GM08714 (cell line): ENCODE measurements around the gene CAPN15.

Experiments
- H3K4me3 ChIP-seq: fragments of 200-500 bp; sonication (Bioruptor generic); 2 replicates; pipeline ENCODE4 v1.5.1; 2014; ENCODE audit warnings: mild to moderate bottlenecking, low read length, inconsistent platforms
- ZNF274 ChIP-seq: IDR thresholded peaks from 2 replicates; pipeline ENCODE4 v1.6.1; 2012; ENCODE audit warnings: mild to moderate bottlenecking, low read depth, low read length

CAPN15 gene

DNA sequence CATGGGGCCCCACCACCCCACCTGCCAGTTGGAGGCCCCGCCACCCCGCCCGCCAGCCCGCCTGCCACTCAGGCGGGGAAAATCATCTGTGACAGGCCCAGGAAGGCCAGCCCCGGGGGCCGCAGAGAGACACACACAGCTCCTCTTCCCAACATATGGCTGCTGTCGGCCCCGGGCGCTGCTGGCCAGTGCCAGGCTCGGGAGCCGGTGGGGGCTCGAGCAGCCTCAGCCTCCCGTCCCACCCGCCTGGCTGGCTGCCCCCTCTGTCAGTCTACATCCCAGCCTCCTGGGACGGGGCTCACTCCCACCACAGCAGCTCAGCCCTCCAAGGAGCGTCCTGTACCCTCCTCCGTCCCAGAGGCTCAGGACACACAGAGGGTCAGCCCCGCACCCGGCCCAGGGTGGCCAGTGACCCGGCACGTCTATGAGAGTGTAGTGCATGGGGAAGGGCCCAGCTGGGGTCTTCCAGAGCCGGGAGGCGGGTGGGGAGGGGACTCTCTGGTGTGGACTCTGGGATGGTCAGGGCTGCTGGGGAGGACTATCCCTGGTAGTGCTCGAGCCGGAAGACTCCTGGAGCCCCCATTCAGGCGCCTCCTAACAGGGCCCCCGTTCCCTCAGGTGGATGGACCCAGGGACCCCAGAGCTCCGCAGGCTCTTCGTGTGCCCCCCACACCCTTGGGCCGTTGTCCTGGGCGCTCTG, 29.1 kb downstream of the CAPN15 start:
- no peak overlapping the region for H3K4me3 ChIP-seq
- no peak for TF ChIP-seq ZNF274

DNA sequence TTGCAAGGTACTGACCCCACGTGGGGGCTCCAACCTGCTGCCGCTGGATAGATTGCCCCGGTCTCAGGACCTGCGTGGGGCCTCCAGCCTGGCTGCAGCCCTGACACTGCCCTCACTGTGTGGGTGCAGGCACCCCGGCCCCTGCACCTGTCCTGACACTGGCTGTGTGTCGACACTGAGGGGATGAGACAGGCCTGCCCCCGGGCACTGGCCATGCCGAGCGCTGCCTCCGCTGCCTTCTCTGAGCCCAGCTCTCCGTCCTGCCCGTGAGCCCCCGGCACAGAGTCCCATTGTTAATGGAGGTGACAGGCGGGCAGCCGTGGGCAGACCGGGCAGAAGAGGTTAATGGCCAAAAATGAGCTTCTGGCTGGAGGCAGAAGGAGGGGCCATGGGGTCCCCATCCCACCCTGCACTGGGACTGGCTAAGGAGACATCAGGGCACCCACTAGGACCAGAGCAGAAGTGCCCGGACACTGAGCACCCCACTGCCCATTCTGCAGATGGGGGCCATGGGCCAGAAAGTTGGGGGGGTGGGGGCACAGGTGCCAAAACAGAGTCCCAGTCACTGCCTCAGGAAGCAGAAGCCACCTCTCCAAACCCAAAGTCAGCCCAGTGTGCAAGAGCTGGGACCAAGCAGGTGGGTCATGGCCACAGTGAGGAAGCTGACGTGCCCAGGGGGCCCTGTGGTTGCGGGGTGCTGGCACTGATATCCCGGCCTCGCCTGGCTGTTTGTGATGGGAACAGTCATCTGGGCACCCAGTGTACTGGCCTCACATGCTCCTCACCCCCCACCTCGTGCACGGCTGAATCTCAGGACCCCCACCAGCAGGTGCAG, 30.2 kb downstream of the CAPN15 start:
- H3K4me3 ChIP-seq, result no peak overlapping the region
- no peak for TF ChIP-seq ZNF274

DNA sequence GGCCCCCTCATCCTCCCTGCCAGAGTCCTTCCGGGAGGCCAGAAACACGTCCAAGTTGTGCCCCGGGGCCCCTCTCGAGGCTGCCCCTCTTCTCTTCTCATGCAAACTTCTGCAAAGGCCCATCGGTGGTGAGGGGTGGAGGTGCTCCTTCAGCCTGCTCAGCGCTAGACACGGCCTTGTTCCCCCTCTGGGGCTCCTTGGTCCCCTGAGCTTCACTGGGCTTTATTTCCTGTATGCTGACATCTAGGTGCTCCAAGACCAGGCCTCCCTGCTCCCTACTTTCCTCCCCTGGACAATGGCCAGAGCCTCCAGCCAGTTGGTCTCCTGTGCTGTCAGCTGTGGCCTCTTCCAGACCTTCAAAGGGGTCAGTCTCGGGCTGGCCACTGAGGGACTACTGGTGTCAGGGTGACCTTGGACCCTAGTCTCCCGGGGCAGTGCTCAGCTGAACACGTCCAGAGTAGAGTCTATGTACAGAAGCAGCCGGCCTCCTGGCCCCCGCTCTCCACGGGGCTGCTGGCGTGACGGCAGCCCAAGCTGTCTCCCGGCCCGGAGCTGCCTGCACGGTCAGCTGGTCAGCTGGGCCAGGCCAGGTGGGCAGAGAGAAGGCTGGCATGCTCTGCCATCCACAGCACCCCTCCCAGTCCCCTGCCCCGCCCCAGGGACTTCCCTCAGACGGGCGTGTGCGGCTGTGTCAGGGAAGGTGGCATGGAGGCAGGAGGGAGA, 30.9 kb downstream of the CAPN15 start:
- H3K4me3 ChIP-seq, result no peak overlapping the region
- TF ChIP-seq ZNF274, result no peak

DNA sequence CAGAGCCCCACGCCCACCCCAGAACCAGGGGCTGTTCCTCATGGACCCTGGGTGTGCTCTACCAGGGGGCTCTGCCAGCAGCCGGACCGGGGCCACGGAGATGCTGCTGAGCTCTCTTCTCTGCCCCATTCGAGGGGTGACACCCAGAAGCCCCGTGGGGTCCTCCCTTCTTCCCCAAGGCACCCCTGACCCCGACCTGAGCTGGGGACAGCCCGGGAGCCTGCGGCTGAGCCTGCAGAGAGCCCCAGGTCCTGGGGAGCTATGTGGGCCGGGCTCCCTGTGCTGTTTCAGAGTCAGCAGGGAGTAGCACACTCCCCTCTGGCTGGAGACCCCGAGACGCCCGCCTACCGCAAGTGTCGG, 31.5 kb downstream of the CAPN15 start:
- no peak for TF ChIP-seq ZNF274
- H3K4me3 ChIP-seq, result no peak overlapping the region

DNA sequence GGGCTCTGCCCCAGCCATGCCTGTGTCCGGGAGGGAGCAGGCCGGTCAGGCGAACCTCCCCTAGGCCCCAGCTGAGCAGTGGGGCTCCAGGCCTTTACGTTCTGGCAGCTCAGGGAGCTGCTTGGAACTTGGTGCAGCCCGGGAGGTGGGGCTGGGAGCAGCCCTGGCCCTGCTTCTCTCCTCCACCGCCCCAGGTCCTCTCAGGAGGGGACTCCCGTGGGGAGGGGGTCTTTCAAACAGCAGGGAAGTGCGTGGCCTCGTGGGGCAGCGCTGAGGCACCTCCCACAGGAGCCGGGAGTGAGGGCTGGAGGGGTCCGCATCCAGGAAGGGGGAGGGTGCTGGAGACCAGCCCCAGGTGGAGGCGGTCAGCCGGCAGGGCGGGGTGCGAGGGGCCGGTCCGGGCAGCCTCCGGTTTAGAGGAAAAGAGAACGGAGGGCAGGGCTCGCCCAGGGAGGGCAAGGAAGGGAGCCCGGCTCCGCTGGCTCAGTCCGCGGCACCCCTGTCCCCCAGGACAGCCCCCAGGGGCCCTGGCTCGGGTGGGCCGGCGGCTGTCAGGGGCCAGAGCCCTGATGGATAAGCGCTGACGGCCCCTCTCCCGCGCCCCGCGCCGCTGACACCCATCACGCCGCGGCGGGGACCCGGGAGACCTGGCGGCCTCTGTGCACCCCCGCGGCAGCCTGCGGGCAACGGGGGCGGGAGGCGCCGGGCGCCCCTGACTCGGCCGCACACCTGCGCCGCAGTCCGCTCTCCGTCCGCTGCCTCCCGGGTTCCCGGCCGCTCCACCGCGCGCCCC, 32.1 kb downstream of the CAPN15 start:
- no peak overlapping the region for H3K4me3 ChIP-seq
- TF ChIP-seq ZNF274, result no peak

DNA sequence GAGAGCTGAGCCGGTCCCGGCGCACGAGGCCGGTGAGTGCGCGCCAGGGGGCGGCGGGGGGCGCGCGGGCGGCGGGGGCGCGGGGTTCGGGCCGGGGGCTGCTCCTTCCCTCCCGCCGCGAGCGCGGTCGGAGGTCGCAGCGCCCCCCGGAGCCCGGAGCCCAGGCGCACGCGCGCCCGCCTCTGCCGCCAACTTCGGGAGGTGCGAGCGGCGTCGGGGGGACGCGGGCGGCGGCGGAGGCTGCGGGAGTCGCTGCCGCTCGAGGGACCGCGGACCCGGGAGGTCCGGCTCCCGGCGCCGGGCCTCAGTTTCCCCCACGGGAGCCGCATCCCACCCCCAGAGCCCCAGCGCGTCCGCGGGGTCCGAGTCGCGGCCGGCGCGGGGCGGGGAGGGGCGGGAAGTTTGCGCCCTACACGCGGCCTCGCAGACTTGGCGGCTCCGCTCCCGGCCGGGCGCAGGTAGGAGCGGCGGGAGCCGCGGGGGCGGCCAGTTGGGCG, 32.7 kb downstream of the CAPN15 start, which contains the start of gene PRR35:
TSS of gene PRR35 (plus strand) at position 191 of the 497 bp plus-strand sequence. CDS start 2,901 bp downstream, outside the sequence.
- no peak within 1 kb of the TSS for H3K4me3 ChIP-seq
- no peak for TF ChIP-seq ZNF274

DNA sequence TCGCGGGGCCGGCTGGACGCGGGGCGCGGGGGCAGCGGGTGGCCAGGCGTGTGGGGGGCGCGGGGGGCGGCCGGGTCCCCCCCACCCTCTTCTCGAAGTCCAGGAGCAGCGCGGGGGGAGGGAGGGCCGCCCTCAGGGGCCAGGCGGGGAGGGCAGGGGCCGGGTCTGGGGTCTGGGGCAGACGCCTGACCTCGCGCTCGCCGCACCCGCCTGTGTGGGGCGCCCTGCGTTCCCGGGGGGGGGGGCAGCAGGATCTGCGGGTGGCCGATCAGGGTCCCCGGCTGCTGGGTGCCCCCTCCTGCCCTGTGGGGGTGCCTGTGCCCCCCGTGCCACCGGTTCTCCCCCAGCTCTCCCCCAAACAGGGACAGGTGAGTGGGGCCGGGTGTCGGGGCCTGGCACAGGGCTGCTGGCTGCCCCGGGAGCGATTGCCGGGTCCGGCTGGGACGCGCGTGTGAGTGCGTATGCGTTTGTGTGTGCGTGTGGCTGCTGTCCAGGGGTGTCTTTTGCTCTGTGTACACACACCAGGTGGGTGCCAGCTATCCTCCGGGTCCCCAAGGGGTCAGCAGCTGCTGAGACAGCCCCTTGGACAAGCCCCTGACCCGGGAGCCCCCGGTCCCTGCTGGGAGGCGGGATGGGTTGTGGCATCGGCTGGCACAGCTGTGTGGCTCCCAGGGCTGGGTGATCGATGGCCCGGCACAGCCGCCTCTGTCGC, 33.3 kb downstream of the CAPN15 start:
- H3K4me3 ChIP-seq, result no peak overlapping the region
- TF ChIP-seq ZNF274, result no peak

DNA sequence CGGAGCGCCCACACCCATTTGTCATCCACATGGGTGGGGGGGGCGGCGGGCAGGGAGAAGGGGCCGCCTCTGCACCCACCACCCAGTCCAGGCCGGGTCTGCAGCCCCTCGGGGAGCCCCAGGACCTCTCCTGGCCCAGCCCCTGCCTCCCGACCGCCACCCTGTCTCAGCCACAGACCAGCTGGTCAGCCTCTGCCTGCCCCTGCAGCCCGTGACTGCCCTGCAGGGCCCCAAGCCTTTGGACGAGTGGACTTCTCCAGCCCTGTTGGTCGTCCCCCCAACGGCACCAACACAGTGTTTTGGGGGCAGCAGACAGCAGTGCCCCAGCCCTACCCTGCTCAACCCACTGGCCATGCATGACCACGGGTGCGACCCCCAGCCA, 33.9 kb downstream of the CAPN15 start:
- no peak overlapping the region for H3K4me3 ChIP-seq
- no peak for TF ChIP-seq ZNF274

DNA sequence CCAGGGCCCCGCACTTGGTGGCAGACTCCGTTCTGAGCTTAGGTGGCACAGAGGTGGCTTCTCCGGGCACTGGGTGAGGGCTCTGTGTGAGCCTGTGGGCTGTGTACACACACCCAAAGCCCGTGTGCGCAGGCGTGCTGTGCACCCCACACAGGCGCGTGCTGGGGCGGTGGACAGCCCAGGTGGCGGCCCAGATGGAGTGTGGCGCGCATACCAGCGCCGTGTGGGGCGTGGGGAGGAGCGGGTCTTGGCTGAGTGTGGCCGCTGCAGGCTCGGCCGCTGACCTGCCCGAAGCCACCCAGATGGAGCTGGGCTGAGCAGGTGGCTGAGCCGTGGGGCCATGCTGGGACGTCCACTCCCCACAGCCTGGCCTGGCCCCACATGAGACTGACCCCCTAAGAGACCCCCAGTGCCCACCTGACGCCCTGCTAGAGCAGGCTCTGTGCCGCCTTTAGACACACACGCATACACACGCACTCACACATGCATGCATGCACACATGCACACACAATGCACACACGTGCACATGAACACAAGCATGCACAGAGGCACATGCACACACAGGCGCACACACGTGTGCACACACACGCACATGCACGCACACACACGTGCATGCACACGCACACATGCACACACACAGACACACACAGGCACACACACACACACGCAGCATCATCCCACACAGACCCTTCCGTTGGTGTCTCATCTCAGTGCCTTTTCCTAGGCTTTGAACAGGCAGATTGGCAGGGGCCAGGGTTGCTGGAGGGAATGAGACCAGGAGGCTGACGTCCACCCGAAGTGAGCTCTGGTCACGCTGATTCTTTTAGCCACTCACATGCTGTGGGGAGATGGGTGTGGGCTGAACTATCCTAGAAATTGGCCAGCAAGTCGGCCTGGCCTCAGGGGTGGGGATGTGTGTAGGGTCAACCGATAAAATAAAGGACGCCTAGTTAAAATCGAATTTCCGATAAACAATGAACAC, 34.7 kb downstream of the CAPN15 start:
- no peak overlapping the region for H3K4me3 ChIP-seq
- TF ChIP-seq ZNF274, result no peak

DNA sequence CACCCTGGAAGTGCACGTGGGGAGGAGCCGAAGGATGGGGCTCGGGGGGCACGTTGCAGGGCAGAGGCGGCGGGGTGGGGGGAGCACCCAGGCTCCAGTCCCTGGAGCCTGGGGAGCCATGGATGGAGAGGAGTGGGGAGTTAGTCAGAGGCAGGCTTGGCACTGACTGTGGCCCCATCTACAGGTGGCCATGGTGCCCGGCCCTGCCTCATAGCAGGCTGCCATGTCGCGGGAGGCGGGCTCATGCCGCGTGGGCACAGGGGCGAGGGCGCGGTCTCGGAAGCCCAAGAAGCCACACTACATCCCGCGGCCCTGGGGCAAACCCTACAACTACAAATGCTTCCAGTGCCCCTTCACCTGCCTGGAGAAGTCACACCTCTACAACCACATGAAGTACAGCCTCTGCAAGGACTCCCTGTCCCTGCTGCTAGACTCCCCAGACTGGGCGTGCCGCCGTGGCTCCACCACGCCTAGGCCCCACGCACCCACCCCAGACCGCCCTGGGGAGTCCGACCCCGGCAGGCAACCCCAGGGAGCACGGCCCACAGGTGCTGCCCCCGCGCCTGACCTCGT, 35.6 kb downstream of the CAPN15 start:
- H3K4me3 ChIP-seq, result no peak overlapping the region
- no peak for TF ChIP-seq ZNF274

DNA sequence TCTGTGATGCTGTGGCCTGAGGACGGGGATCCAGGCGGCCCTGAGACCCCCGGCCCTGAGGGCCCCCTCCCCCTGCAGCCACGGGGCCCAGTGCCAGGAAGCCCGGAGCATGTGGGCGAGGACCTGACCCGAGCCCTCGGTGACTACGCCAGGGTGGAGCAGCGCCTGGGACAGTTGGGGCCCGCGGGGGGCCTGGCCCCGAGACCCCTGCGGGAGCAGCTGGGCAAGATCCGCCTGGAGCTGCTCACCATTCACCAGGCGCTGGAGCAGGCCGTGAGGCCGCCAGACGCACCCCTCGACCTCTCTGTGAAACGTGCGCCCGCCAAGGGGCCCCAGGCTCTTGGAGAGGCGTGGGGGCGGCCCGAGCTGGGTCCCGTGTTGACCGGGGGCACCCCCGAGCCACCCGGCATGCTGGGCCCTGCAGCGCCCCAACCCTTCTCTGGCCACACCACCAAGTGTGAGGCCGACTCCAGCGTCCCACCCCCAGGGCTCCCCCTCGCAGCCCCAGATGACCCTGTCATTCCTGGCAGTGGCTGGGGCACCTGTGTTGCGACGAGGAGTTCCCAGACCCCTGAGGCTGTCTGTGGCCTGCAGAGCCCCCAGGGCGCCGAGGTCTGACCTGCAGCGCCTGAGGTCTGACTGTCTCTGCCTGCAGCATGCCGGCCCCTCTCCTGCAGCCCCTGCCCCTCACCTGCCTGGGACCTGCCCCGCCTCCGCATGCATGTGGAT, 37.3 kb downstream of the CAPN15 start:
- no peak overlapping the region for H3K4me3 ChIP-seq
- no peak for TF ChIP-seq ZNF274
